GM15510 (cell line): ENCODE measurements around the gene CPNE5.

ENCODE experiments used
- POLR2A ChIP-seq: IDR thresholded peaks from 3 replicates; pipeline ENCODE4 v1.6.1; 2011; ENCODE audit warnings: borderline replicate concordance; ENCODE audit not compliant: insufficient read length; ENCODE audit errors: extremely low read depth

The CPNE5 gene

GRCh38 chr6:36798852-36799251, 40.4 kb downstream of the CPNE5 start:
- TF ChIP-seq POLR2A, result no peak

DNA sequence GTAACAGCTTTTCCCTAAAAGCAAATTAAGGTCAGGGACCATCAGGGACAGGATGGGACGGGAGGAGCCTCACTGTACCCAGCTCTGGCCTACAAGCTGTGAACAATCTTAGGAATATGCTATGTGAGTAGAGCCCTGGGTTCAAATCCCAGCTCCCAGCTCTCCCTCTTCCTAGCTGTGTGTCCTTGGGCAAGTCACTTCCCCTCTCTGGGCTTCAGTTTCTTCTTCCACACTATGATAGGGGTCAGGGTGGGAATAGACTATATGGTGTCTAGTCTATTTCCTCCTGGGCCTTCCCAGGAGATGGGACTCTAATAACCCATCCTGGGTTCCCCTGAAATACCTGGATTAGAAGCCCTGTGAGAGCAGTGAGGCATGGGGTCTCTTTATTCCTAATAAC, 41.6 kb downstream of the CPNE5 start:
- no peak for TF ChIP-seq POLR2A

DNA sequence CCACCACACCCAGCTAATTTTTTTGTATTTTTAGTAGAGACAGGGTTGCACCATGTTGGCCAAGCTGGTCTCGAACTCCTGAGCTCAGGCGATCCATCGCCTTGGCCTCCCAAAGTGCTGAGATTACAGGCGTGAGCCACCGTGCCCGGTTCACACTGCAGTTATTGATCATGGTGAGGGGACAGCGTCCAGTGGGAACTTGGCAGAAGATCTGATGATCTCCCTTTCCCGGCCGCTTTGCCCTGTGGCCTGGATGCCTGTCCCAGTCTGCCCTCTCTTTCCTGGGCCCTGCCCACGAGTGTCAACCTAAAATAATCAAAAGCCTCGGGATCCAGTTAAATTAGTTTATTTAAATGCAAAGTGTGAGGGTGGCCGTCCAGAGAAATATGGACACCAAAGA, 42.2 kb downstream of the CPNE5 start:
- no peak for TF ChIP-seq POLR2A

DNA sequence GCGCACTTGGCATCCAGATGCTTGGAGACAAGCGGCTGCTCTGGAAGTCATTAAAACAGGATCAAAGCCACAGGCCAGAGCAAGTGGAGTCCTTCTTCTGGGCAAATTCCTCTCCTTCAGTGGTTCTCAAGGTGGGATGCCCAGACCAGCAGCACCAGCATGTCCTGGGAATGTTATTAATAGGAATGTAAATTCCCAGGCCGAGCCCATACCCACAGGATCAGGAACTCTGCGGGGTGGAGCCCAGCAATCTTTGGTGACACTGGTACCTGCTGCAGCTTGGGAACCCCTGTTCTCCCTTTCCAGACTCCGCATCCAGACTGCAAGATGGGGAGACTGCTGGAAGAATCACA, 44.6 kb downstream of the CPNE5 start:
- TF ChIP-seq POLR2A, result no peak

DNA sequence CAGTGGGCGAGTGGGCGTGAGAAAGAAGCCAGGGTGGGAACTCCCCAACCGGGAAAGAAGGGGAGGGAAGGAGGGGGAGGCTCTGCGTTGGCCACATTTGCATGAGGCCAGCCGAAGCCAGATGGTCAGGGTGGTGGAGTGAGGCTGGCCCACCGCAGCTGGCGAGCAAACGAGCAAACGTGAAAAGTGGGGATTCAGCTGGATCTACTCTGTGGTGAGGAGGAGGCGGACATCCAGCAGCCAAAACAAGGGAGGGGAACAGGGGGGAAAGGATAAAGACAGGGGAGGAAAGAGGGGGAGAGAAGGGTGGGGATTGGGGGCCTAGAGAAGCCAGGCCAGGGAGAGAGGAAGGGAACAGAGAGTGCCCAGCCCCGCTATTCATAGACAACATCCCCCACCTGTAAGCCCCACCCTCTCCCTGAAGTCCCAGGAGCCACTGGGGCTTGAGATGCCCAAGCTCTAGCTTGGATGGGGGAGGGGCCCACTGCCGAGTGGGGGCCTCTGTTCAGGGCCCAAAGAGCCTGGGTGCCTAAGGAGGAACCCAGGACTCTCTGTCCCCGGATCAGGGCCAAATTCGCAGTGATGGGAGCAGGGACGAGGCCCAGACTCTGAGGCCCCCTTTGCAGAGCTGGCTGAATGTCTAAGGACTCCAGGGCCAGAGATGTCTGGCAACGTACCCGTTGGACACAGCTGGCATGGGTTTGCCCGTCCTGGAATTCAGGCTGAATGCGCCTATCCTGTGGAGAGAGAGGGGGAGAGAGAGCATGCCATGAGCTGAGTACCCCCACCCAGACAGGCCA, 45.1 kb downstream of the CPNE5 start:
- TF ChIP-seq POLR2A, result no peak

DNA sequence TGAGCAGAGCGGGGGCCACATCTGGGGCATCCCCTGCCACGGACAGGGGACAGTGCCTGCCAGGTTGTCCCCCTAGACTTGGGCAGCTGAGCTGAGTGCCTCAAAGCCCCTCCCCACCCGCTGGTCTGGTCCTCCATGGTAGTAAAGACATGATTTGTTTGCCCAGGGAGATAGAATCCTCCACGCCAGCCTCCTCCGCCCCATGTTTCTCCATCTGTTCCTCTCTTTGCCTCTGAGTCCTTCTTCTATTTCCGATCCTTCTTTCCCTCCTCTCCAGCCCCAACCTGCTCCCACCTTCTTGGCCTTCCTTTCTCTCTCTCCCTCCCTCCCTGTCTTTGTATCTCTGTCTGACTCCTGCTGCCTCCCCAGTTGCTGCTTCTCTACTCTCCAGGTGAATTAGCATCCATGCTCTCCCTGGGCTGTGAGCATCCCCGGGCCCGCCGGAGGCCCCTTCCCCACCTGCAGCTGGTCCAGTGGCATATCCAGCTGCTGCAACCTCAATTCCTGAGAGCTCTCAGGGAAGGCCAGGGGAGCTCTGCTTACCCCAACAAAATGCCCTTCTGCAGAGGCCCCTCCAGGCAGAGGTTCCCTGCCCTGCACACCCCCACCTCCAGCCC, 45.8 kb downstream of the CPNE5 start:
- TF ChIP-seq POLR2A, result no peak

DNA sequence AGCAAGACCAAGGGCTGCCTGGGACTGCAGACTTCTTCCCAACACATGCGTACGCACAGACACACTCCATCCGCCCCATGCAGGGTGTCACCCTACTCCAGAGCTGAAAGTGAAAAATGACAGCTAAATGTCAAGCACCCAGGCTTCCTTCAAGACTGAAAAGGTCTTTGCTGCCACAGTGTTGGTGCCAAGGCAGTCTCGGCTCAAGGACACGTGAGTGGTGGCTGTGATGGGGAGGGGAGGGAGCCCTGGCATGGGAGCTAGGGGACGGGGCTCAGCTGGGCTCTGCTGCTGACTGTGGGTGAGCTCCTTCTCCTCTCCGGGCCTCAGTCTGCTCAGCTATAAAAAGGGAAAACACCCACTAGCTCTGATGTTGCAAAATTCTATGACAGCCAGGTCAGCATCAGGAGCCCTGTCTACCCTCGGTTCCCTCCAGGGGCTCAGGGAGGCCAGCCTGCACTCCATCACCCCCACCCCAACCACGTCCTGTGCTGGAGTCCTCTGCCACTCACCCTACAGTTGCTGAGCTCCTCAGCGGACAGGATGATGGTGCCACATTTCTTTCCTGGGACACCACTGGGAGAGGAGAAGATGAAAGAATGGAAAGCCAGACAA, 47.6 kb downstream of the CPNE5 start:
- TF ChIP-seq POLR2A, result no peak

DNA sequence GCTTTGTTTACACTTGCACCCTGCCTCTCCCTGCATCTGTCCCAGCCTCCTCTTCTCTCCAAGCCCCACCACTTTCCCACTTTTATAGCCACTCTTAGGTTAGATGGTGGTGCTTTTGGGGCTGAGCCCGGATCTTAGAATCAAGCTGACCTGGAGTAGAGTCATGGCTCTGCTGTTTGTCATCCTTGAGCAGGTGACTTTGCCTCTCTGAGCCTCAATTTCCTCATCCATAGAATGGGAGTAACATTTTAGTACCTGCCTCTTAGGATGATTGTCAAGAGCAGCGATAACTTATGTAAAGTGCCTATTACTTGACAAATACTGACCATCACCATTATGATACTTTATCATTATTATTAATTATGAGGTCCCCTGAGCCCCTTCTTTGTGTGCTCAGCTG, 48.2 kb downstream of the CPNE5 start:
- no peak for TF ChIP-seq POLR2A

- no peak for TF ChIP-seq POLR2A
These were observed 50.5 kb downstream of the CPNE5 start for GRCh38 chr6:36788768-36789167.

- no peak for TF ChIP-seq POLR2A
These were observed 51.1 kb downstream of the CPNE5 start for GRCh38 chr6:36788186-36788585.

DNA sequence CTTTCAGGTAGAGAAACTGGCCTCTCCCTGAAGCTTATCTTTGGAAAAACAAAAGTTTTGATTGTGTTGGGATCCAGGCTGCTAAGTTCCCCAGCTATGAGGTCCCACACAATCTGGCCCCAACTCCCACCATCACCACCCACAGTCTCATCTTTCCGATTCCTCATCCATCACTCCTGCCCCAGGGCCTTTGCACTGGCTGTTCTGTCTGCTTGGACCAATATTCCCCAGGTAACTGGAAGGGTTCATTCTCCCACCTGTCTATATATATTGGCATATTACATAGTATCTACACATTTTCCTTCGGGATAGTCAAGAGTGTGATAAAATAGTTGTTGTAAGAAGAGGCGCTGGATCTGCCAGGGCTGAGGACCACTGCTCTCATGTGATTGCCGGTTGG, 52.0 kb downstream of the CPNE5 start:
- no peak for TF ChIP-seq POLR2A

DNA sequence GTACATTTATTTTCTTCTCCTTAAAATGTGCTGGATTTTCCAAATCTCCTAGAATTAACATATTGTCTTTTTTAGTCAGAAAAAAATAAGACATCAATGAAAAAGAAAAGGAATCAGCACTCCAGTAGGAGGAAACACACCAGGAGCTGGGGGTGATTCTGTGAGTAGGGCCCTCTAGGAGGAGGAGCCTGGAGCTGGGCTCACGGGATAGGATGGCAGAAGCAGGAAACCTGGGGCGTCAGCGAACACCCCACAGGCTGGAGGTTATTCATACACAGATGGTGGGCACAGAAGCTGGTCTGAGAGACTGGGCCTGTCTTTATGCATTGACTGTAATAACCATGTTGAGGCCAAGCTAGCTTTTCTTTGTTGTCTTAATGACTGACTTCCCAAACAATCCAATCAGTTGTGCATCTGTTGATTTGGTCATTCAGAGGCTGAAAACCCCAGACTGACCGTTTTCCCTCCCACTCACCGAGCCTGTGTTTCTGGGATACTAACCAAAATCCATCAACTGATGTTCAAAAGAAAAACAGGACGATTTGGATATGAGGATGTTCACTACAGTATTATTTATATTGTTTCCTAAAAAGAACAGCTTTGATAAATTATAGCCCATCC, 53.1 kb downstream of the CPNE5 start:
- TF ChIP-seq POLR2A, result no peak

DNA sequence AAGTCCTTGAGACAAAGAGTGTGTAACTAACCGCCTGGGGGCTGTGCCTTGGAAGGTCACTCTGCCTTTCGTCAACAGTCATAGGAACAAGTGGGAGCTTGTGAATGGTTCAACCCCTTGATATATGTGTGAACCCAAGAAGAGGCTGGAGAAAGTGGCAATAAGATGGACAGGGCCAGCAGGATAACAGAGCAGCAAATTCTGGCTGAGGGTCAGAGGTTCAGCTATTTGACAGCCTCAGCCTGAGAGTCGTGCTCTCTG, 54.9 kb downstream of the CPNE5 start:
- no peak for TF ChIP-seq POLR2A

DNA sequence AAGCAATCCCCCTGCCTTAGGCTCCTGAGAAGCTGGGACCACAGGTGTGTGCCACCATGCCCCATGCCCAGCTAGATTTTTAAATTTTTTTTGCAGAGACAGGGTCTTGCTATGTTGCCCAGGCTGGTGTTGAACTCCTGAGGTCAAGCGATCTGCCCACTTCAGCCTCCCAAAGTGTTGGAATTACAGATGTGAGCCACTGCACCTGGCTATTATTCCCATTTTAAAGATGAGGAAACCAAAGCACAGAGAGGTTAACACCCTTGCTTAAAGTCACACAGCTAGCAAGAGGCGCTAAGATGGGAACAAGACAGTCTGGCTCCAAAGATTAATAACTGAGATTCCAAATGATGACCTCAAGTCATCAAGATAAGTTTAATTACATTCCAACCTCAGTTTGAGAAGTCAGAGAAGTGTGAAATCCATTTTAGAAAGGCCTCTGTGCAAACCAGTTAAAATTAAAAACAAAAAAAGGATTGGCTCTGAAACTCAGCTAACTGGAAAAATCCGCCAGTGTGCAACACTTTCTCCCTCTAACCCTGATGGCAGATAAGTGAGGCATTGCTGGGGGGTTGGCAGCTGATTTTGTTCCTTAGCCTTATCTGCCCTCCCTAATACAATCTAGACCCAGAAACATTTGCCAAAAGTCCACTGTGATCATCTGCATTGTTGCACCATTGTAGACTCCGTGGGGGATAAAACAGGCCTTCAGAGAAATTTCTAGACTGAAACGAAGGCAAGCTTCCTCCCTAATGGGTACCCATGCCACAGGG, 55.5 kb downstream of the CPNE5 start:
- TF ChIP-seq POLR2A, result no peak

- no peak for TF ChIP-seq POLR2A
These were observed 57.6 kb downstream of the CPNE5 start for GRCh38 chr6:36781669-36782068.

DNA sequence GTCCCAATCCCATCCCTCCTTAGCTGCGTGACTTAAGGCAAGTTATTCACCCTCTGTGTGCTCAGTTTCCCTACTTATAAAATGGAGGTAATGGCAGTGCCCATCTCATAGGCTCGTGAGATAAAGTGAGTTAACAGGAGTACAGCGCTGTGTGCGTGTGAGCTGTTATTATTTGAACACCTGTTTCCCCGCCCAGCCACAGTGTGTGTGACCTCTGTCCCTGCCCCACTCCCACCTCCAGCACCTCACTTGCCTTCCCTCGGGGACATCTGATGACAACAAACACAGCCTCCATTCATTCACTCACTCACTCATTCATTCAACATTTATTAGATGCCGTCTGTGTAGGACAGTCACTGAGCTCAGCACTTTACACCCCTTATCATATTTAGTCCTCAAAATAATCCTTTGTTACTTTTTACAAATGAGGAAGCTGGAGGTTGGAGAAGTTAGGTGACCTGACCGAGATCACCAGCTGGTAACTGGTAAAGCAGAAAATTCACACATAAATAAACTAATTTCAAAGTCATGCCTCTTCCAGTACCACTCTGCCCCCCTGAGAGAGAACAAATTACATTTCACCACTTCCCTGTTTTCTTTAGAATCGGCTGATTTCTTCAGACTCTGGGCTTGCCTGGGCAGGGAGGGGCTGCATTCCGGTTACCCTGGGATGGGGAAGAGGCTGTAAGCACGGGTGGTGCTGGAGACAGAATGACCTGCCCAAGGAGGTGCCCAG, 58.6 kb downstream of the CPNE5 start:
- no peak for TF ChIP-seq POLR2A

DNA sequence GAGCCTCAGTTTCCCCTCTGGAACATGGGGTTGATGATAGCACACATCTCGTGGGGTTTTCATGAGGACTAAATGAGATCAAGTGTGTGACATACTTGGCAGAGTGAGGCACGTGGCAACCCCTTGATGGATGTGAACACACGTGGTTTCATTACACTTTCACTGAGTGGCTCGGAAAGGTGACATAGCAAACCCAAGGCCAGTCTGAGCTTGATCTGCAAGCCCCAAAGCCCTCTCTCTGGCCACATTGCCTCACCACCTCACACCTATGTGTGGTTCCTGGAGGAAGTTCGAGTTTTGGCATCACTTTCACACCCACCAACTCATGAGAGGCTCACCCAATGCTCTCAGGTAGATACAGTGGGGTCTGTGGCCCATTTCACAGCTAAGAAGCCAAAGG, 60.0 kb downstream of the CPNE5 start:
- TF ChIP-seq POLR2A, result no peak
